Lower leg skin (tissue), 4 donors: Measurements from ENCODE around the gene IL25. TPM values are rescaled to one million over a fixed set of nuclear protein-coding genes. Genes with fewer than 3 reads are reported as not detected.

Experiments
- DNase-seq, 2 donors: peaks; one replicate each; pipeline ENCODE4 v3.0.0-alpha.2; 2019; ENCODE audit warnings: low spot score in 2 of 2
- H3K4me3 ChIP-seq: fragments of 200-600 bp; sonication (generic); 2 replicates; pipeline ENCODE4 v1.5.1; 2017; ENCODE audit warnings: mild to moderate bottlenecking, low read depth; ENCODE audit not compliant: poor library complexity, severe bottlenecking
- CTCF ChIP-seq, 3 donors: fragments of 450-650 bp; IDR thresholded peaks; one replicate each; pipeline ENCODE4 v1.5.1; 2016; ENCODE audit warnings: antibody characterized with exemption in 3 of 3, mild to moderate bottlenecking in 3 of 3, moderate library complexity in 2 of 3
- POLR2A ChIP-seq, 2 donors: fragments of 450-650 bp; IDR thresholded peaks; one replicate each; pipeline ENCODE4 v1.6.1; 2016 to 2017; ENCODE audit warnings: antibody characterized with exemption in 2 of 2, mild to moderate bottlenecking in 1 of 2, moderate library complexity in 1 of 2
- WGBS, 2 donors: methylation state at CpG; one replicate each; pipeline ENCODE4 v1.1.5; 2018; 5-methylcytosine and 5-hydroxymethylcytosine counted together
- intact Hi-C: fragments of 100-400 bp; cut with DNase I; formaldehyde crosslinking; loops from one replicate; pipeline ENCODE4 v1.15.0; 2023; ENCODE audit warnings: low total_unique reads
- total RNA-seq, 4 donors: library from RNA; depleted of rRNA; stranded (reverse); fragments of >200 nt; gene quantifications; one replicate each; pipeline ENCODE4 v1.1.0, GENCODE V29; 2016

IL25 gene
- total RNA-seq, 4 donors from 2014 or later = not detected

- WGBS, 2 donors = 81 to 84% methylated on average over 11 of the region's 11 CpGs
- H3K4me3 ChIP-seq = no peak overlapping the region
- no peak for DNase-seq
- TF ChIP-seq CTCF (IDR thresholded peaks at IDR 0.05) (no peak), POLR2A (IDR thresholded peaks at IDR 0.05) (no peak)
- intact Hi-C loops = no loop called here
Measured at GRCh38 chr14:23378612-23379220, 6.1 kb downstream of the IL25 start.

GRCh38 chr14:23379366-23380196 is 7.0 kb downstream of the IL25 start:
- peak; percentile 42 to 90 for DNase-seq
- H3K4me3 ChIP-seq = no peak overlapping the region
- WGBS, 2 donors = 32 to 35% methylated on average over 11 to 12 of the region's 12 CpGs
- intact Hi-C loops = loop anchor here (5.0 to 10.0 kb wide), 2 partner anchors 52 to 115 kb away; no protein-coding TSS in a partner anchor
- TF ChIP-seq CTCF (IDR thresholded peaks at IDR 0.05) (peak in 1 of 3 donors; percentile 61), POLR2A (IDR thresholded peaks at IDR 0.05) (no peak)

- TF ChIP-seq POLR2A (IDR thresholded peaks at IDR 0.05) = no peak
- TF ChIP-seq CTCF (IDR thresholded peaks at IDR 0.05) = no peak
- WGBS, 2 donors = 53 to 64% methylated on average over 16 of the region's 16 CpGs
Measured at GRCh38 chr14:23380197-23380914, 7.7 kb downstream of the IL25 start.

GRCh38 chr14:23380976-23381375 is 8.4 kb downstream of the IL25 start:
- DNase-seq = no peak
- intact Hi-C loops = loop anchor here (5.0 to 10.0 kb wide), 2 partner anchors 54 to 116 kb away; no protein-coding TSS in a partner anchor
- TF ChIP-seq CTCF (IDR thresholded peaks at IDR 0.05) (no peak), POLR2A (IDR thresholded peaks at IDR 0.05) (no peak)
- 85 to 92% methylated on average over 4 of the region's 4 CpGs for WGBS, 2 donors
- H3K4me3 ChIP-seq = no peak overlapping the region

More at GRCh38 chr14:23380197-23380914, 7.7 kb downstream of the IL25 start:
- DNase-seq = no peak
- no peak overlapping the region for H3K4me3 ChIP-seq
- intact Hi-C loops = loop anchor here (5.0 to 10.0 kb wide), 2 partner anchors 53 to 116 kb away; no protein-coding TSS in a partner anchor

GRCh38 chr14:23381871-23382270 is 9.3 kb downstream of the IL25 start:
- intact Hi-C loops = loop anchor here (5.0 to 10.0 kb wide), 2 partner anchors 55 to 117 kb away; no protein-coding TSS in a partner anchor
- WGBS, 2 donors = 36 to 56% methylated on average over 3 of the region's 3 CpGs
- DNase-seq = no peak
- no peak for TF ChIP-seq POLR2A (IDR thresholded peaks at IDR 0.05)
- TF ChIP-seq CTCF (IDR thresholded peaks at IDR 0.05) = no peak
- H3K4me3 ChIP-seq = no peak overlapping the region
